Esophagus muscularis mucosa (tissue), 4 donors: Measurements from ENCODE around the gene MMUT. TPM values are rescaled to one million over a fixed set of nuclear protein-coding genes. Genes with fewer than 3 reads are reported as not detected.
A peak's percentile ranks its signal among the peaks of the same experiment; 100 is the strongest.

Experiments
- DNase-seq: peaks from one replicate; pipeline ENCODE4 v3.0.0-alpha.2; 2017; ENCODE audit errors: extremely low spot score
- H3K27ac ChIP-seq, 4 donors: fragments of 200-600 bp; sonication (generic); replicated peaks in 1 of 4; 1 replicate in 3 of 4; 2 replicates in 1 of 4; pipeline ENCODE4 v1.5.1; 2016 to 2019; ENCODE audit warnings: mild to moderate bottlenecking in 1 of 4
- H3K27me3 ChIP-seq, 4 donors: fragments of 200-600 bp; sonication (generic); one replicate each; pipeline versions ENCODE4 v1.5.1 to v1.6.0; 2016 to 2019
- H3K36me3 ChIP-seq, 4 donors: fragments of 200-600 bp; sonication (generic); one replicate each; pipeline ENCODE4 v1.5.1; 2016 to 2019
- H3K4me1 ChIP-seq, 4 donors: fragments of 200-600 bp; sonication (generic); one replicate each; pipeline ENCODE4 v1.5.1; 2016 to 2019
- H3K4me3 ChIP-seq, 4 donors: fragments of 200-600 bp; sonication (generic); 1 replicate in 2 of 4; 2 replicates in 2 of 4; pipeline ENCODE4 v1.5.1; 2016 to 2019; ENCODE audit warnings: mild to moderate bottlenecking in 4 of 4, moderate library complexity in 1 of 4
- H3K9me3 ChIP-seq, 4 donors: fragments of 200-600 bp; sonication (generic); 1 replicate in 3 of 4; 2 replicates in 1 of 4; pipeline ENCODE4 v1.5.1; 2016 to 2019
- CTCF ChIP-seq, 3 experiments: fragments of 200-600 bp in 2 of 3; fragments of 450-650 bp in 1 of 3; sonication (generic) in 2 of 3; IDR thresholded peaks; one replicate each; pipeline ENCODE4 v1.5.1; 2017 to 2019; ENCODE audit warnings: antibody characterized with exemption in 3 of 3, mild to moderate bottlenecking in 2 of 3, moderate library complexity in 1 of 3
- EP300 ChIP-seq: sonication (generic); formaldehyde crosslinking; IDR thresholded peaks from one replicate; pipeline ENCODE4 v1.6.1; 2017; ENCODE audit warnings: antibody characterized with exemption
- POLR2A ChIP-seq: fragments of 450-650 bp; IDR thresholded peaks from one replicate; pipeline ENCODE4 v1.6.1; 2017; ENCODE audit warnings: antibody characterized with exemption, moderate library complexity, mild to moderate bottlenecking, low read depth
- POLR2AphosphoS5 ChIP-seq, 2 donors: sonication (generic); formaldehyde crosslinking; IDR thresholded peaks; one replicate each; pipeline ENCODE4 v1.6.1; 2017; ENCODE audit warnings: antibody characterized with exemption in 2 of 2
- WGBS: methylation state at CpG from one replicate; pipeline ENCODE4 v1.1.5; 2018; 5-methylcytosine and 5-hydroxymethylcytosine counted together
- intact Hi-C: fragments of 100-400 bp; cut with DNase I; formaldehyde crosslinking; loops from one replicate; pipeline ENCODE4 v1.15.1; 2023
- total RNA-seq, 4 donors: library from RNA; depleted of rRNA; stranded (reverse); fragments of >200 nt; gene quantifications; one replicate each; pipeline versions ENCODE4 v1.1.0 to v1.2.1, GENCODE V29; 2016

Gene MMUT
- total RNA-seq, 4 donors from 2014 or later, result 18.3 to 23.7 (median 21.5) TPM

GRCh38 chr6:49457771-49458170 lies 5.3 kb downstream of the MMUT start:
- peaks cover 0 to 3% (median 0%) of the 10 kb centered on the region in 4 donors for H3K27me3 ChIP-seq
- no peak for DNase-seq
- no peak overlapping the region for H3K27ac ChIP-seq
- no peak overlapping the region for H3K4me3 ChIP-seq
- peaks cover 11 to 36% (median 32%) of the 10 kb centered on the region in 4 donors for H3K4me1 ChIP-seq
- WGBS, result 78% methylated on average over 4 of the region's 4 CpGs
- H3K36me3 ChIP-seq, result peaks cover 13 to 60% (median 31%) of the 10 kb centered on the region in 4 donors
- TF ChIP-seq EP300, result no peak
- TF ChIP-seq CTCF (IDR thresholded peaks at IDR 0.05), result no peak
- TF ChIP-seq POLR2A, result no peak
- no peak for TF ChIP-seq POLR2AphosphoS5 (IDR thresholded peaks at IDR 0.05)
- no peaks in the 10 kb centered on the region for H3K9me3 ChIP-seq
- intact Hi-C loops, result no loop called here

GRCh38 chr6:49454787-49455709 lies 8.0 kb downstream of the MMUT start:
- no peaks in the 10 kb centered on the region for H3K27me3 ChIP-seq
- DNase-seq, result no peak
- H3K36me3 ChIP-seq, result peaks cover 21 to 82% (median 47%) of the 10 kb centered on the region in 4 donors
- WGBS, result 91% methylated on average over 3 of the region's 3 CpGs
- H3K4me3 ChIP-seq, result no peak overlapping the region
- intact Hi-C loops, result no loop called here
- H3K27ac ChIP-seq, result no peak overlapping the region
- peaks cover 0 to 13% (median 7%) of the 10 kb centered on the region in 4 donors for H3K4me1 ChIP-seq
- TF ChIP-seq POLR2A (no peak), EP300 (no peak), POLR2AphosphoS5 (IDR thresholded peaks at IDR 0.05) (no peak), CTCF (IDR thresholded peaks at IDR 0.05) (no peak)
- H3K9me3 ChIP-seq, result no peaks in the 10 kb centered on the region

- peak in 1 of 3 experiments; percentile 22 for TF ChIP-seq CTCF (IDR thresholded peaks at IDR 0.05)
- no peak for TF ChIP-seq POLR2A
- no peak for TF ChIP-seq EP300
- TF ChIP-seq POLR2AphosphoS5 (IDR thresholded peaks at IDR 0.05), result no peak
- Histone ChIP-seq H3K27me3 (no peaks in the 10 kb centered on the region), H3K36me3 (peaks cover 24 to 87% (median 51%) of the 10 kb centered on the region in 4 donors), H3K9me3 (no peaks in the 10 kb centered on the region), H3K4me3 (no peak overlapping the region), H3K4me1 (no peaks in the 10 kb centered on the region), H3K27ac (no peak overlapping the region)
- intact Hi-C loops, result no loop called here
- no peak for DNase-seq
- WGBS, result 95% methylated on average over 2 of the region's 2 CpGs
Measured at GRCh38 chr6:49453221-49453620, 9.8 kb downstream of the MMUT start.

- WGBS, result 86% methylated on average over 1 of the region's 1 CpG
- DNase-seq, result no peak
- no peak overlapping the region for H3K27ac ChIP-seq
- no peaks in the 10 kb centered on the region for H3K9me3 ChIP-seq
- H3K4me1 ChIP-seq, result no peaks in the 10 kb centered on the region
- TF ChIP-seq POLR2AphosphoS5 (IDR thresholded peaks at IDR 0.05), result no peak
- intact Hi-C loops, result no loop called here
- no peak overlapping the region for H3K4me3 ChIP-seq
- no peaks in the 10 kb centered on the region for H3K27me3 ChIP-seq
- peaks cover 34 to 74% (median 47%) of the 10 kb centered on the region in 4 donors for H3K36me3 ChIP-seq
Measured at GRCh38 chr6:49430866-49431265, 32.2 kb downstream of the MMUT start.

GRCh38 chr6:49430187-49430586 lies 32.9 kb downstream of the MMUT start:
- H3K27ac ChIP-seq, result no peak overlapping the region
- WGBS, result 45% methylated on average over 2 of the region's 2 CpGs
- intact Hi-C loops, result no loop called here
- TF ChIP-seq POLR2A, result no peak
- no peak for TF ChIP-seq EP300
- TF ChIP-seq POLR2AphosphoS5 (IDR thresholded peaks at IDR 0.05), result no peak
- TF ChIP-seq CTCF (IDR thresholded peaks at IDR 0.05), result no peak
- H3K4me3 ChIP-seq, result no peak overlapping the region
- H3K4me1 ChIP-seq, result no peaks in the 10 kb centered on the region
- peaks cover 27 to 67% (median 41%) of the 10 kb centered on the region in 4 donors for H3K36me3 ChIP-seq
- no peaks in the 10 kb centered on the region for H3K9me3 ChIP-seq
- no peaks in the 10 kb centered on the region for H3K27me3 ChIP-seq
- no peak for DNase-seq
